Measurements from ENCODE around the gene ZMAT3.

Gene ZMAT3

GRCh38 chr3:179021119-179021903 is 50.3 kb downstream of the ZMAT3 start:
- DNase-seq (ENCODE audit: low read depth) = no peak

GRCh38 chr3:179020112-179020511 is 51.5 kb downstream of the ZMAT3 start:
- DNase-seq (ENCODE audit: low read depth) = no peak

GRCh38 chr3:179018808-179019207 is 52.8 kb downstream of the ZMAT3 start:
- DNase-seq (ENCODE audit: low read depth) = no peak

- DNase-seq (ENCODE audit: low read depth) = no peak
Measured at GRCh38 chr3:179016979-179017670, 54.5 kb downstream of the ZMAT3 start.

- peak; percentile 48 for DNase-seq (ENCODE audit: low read depth)
Measured at GRCh38 chr3:179015551-179016020, 56.0 kb downstream of the ZMAT3 start.

- DNase-seq (ENCODE audit: low read depth) = no peak
Measured at GRCh38 chr3:179005706-179006105, 65.9 kb downstream of the ZMAT3 start.

- DNase-seq (ENCODE audit: low read depth) = no peak
Measured at GRCh38 chr3:179005213-179005612, 66.4 kb downstream of the ZMAT3 start.

- no peak for DNase-seq (ENCODE audit: low read depth)
Measured at GRCh38 chr3:179000659-179001058, 71.0 kb downstream of the ZMAT3 start.

GRCh38 chr3:179000144-179000543 is 71.5 kb downstream of the ZMAT3 start:
- DNase-seq (ENCODE audit: low read depth) = no peak

GRCh38 chr3:178996399-178996798 is 75.2 kb downstream of the ZMAT3 start:
- no peak for DNase-seq (ENCODE audit: low read depth)

- DNase-seq (ENCODE audit: low read depth) = no peak
Measured at GRCh38 chr3:178990293-178990692, 81.3 kb downstream of the ZMAT3 start.

- DNase-seq (ENCODE audit: low read depth) = no peak
Measured at GRCh38 chr3:178989821-178990220, 81.8 kb downstream of the ZMAT3 start.

- DNase-seq (ENCODE audit: low read depth) = no peak
Measured at GRCh38 chr3:178987745-178988144, 83.9 kb downstream of the ZMAT3 start.

- no peak for DNase-seq (ENCODE audit: low read depth)
Measured at GRCh38 chr3:178986456-178986855, 85.2 kb downstream of the ZMAT3 start.

- DNase-seq (ENCODE audit: low read depth) = no peak
Measured at GRCh38 chr3:178982137-178982536, 89.5 kb downstream of the ZMAT3 start.

- DNase-seq (ENCODE audit: low read depth) = no peak
Measured at GRCh38 chr3:178975320-178975719, 96.3 kb downstream of the ZMAT3 start.

- DNase-seq (ENCODE audit: low read depth) = no peak
Measured at GRCh38 chr3:178971614-178972013, 100.0 kb downstream of the ZMAT3 start.

GRCh38 chr3:178969004-178969700 is 102.5 kb downstream of the ZMAT3 start:
- no peak for DNase-seq (ENCODE audit: low read depth)

Measured in T follicular helper cell (primary cell).